Mammary epithelial cell (primary cell): ENCODE measurements around the gene PLAAT5.

ENCODE experiments used
- EZH2 ChIP-seq: IDR thresholded peaks from 2 replicates; pipeline ENCODE4 v1.6.1; 2012; ENCODE audit warnings: low read length, inconsistent platforms, borderline replicate concordance
- TF ChIP-seq, protein P1 (sequence below), 2 donors: IDR thresholded peaks in 1 of 2; conservative IDR thresholded peaks in 1 of 2; 2 replicates each; pipeline ENCODE4 v1.5.1; 2011 to 2012; ENCODE audit warnings: inconsistent platforms in 2 of 2, low read length in 2 of 2, mild to moderate bottlenecking in 2 of 2, control low read depth in 1 of 2, low read depth in 1 of 2; ENCODE audit not compliant: insufficient read depth in 1 of 2; ENCODE audit errors: extremely low read depth in 1 of 2

DNA sequence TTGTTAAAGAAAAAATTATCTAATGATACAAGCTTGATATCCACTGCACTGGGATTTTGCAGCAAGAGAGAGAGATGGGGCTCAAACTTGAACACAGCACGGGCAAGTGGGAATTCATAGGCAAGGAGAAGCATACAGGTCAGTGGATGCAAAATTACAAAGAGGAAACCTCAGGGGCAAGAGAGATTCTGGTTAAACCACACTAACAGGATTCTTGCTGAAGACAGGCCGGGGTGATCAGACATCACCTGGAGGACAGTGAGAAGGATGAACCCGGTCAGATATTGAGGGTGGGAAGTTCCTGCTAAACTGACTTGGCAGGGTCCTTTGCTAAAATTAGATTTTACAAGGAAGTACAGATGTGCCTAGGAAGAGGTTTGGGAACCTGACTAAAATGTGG lies 43.1 kb upstream of the PLAAT5 start:
- no peak for TF ChIP-seq EZH2
- TF ChIP-seq, protein P1, sequence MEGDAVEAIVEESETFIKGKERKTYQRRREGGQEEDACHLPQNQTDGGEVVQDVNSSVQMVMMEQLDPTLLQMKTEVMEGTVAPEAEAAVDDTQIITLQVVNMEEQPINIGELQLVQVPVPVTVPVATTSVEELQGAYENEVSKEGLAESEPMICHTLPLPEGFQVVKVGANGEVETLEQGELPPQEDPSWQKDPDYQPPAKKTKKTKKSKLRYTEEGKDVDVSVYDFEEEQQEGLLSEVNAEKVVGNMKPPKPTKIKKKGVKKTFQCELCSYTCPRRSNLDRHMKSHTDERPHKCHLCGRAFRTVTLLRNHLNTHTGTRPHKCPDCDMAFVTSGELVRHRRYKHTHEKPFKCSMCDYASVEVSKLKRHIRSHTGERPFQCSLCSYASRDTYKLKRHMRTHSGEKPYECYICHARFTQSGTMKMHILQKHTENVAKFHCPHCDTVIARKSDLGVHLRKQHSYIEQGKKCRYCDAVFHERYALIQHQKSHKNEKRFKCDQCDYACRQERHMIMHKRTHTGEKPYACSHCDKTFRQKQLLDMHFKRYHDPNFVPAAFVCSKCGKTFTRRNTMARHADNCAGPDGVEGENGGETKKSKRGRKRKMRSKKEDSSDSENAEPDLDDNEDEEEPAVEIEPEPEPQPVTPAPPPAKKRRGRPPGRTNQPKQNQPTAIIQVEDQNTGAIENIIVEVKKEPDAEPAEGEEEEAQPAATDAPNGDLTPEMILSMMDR (conservative IDR thresholded peaks at IDR 0.05 in 1 of 2, IDR thresholded peaks at IDR 0.05 in 1 of 2; ENCODE audit: extremely low read depth in 1 of 2, insufficient read depth in 1 of 2, low read depth in 1 of 2, low read length in 2 of 2), result no peak
